Fibroblast of skin of left biceps (primary cell): Measurements from ENCODE around the gene XPNPEP2.

Experiments used
- DNase-seq, 2 experiments: peaks; one replicate each; pipeline ENCODE4 v3.0.0-alpha.2; 2013; ENCODE audit warnings: low read depth in 2 of 2

The XPNPEP2 gene

GRCh38 chrX:129797251-129797906, 58.6 kb downstream of the XPNPEP2 start:
- DNase-seq: no peak

GRCh38 chrX:129798456-129798855, 59.7 kb downstream of the XPNPEP2 start:
- DNase-seq: no peak

- no peak for DNase-seq
These were observed 60.1 kb downstream of the XPNPEP2 start for GRCh38 chrX:129798888-129799287.

GRCh38 chrX:129800186-129800585, 61.4 kb downstream of the XPNPEP2 start:
- no peak for DNase-seq

- no peak for DNase-seq
These were observed 64.1 kb downstream of the XPNPEP2 start for GRCh38 chrX:129802863-129803262.

GRCh38 chrX:129804806-129805205, 66.0 kb downstream of the XPNPEP2 start:
- no peak for DNase-seq

- no peak for DNase-seq
These were observed 69.5 kb downstream of the XPNPEP2 start for GRCh38 chrX:129808158-129808828.

GRCh38 chrX:129808829-129809796, 70.3 kb downstream of the XPNPEP2 start:
- no peak for DNase-seq

- DNase-seq: no peak
These were observed 75.0 kb downstream of the XPNPEP2 start for GRCh38 chrX:129813662-129814368.

- DNase-seq: no peak
These were observed 79.3 kb downstream of the XPNPEP2 start for GRCh38 chrX:129818123-129818522.
